HG03139 (cell line): ENCODE measurements around the gene PAPPA.

Experiments used
- ATAC-seq: cut with Tn5 transposase; IDR thresholded peaks from one replicate; pipeline ENCODE4 v1.9.1; 2021; ENCODE audit not compliant: unreplicated experiment

PAPPA gene

GRCh38 chr9:116181853-116182610, 28.4 kb downstream of the PAPPA start:
- no peak for ATAC-seq

GRCh38 chr9:116182876-116183275, 29.3 kb downstream of the PAPPA start:
- no peak for ATAC-seq

DNA sequence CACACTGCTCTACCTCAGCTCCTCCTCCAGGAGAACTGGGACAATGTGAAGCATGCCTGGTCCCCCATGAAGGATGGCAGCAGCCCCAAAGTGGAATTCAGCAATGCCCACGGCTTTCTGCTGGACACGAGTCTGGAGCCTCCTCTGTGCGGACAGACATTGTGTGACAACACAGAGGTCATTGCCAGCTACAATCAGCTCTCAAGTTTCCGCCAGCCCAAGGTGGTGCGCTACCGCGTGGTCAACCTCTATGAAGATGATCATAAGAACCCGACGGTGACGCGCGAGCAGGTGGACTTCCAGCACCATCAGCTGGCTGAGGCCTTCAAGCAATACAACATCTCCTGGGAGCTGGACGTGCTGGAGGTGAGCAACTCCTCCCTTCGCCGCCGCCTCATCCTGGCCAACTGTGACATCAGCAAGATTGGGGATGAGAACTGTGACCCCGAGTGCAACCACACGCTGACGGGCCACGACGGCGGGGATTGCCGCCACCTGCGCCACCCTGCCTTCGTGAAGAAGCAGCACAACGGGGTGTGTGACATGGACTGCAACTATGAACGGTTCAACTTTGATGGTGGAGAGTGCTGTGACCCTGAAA, 34.1 kb downstream of the PAPPA start:
- ATAC-seq: no peak

- no peak for ATAC-seq
Measured at GRCh38 chr9:116189683-116190082, 36.1 kb downstream of the PAPPA start.

DNA sequence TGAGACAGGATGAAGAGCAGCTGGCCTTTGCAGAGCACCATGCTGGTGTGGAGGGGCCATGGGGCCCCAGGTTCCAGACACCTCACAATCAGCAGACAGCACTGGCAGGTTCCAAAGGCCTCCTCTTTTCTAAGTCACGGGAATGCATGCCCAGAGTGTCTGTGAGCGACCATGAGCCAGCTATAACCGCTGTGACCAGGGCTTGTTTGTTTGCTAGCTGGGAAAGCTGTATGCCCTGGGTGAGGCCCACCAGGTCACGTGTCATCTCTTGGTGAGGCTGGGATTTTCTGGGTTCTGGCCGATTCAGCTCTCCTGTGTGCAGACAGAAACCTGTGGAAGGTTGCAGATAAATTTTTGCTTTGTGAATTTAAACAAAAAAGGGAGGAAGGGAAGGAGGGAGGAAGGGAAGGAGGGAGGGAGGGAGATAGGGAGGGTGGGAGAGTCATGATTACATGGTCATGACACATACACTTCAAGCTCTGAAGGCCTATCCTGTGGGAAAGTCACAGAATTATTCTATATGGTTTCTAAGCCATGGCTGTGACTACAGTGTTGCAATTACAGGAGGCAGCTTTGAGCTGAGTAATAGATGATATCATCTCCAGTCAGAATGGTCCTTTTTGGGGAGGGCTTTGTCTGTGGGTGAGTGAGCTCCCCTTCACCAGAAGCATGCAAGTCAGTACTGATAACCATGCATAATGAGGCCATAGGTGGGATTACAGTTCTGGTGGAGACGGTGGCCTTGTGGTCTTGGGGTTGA, 37.2 kb downstream of the PAPPA start:
- ATAC-seq: no peak

- no peak for ATAC-seq
Measured at GRCh38 chr9:116191576-116192415, 38.2 kb downstream of the PAPPA start.

GRCh38 chr9:116193636-116194035, 40.0 kb downstream of the PAPPA start:
- ATAC-seq: no peak

GRCh38 chr9:116196806-116197205, 43.2 kb downstream of the PAPPA start:
- ATAC-seq: no peak

- ATAC-seq: no peak
Measured at GRCh38 chr9:116198344-116198743, 44.8 kb downstream of the PAPPA start.

DNA sequence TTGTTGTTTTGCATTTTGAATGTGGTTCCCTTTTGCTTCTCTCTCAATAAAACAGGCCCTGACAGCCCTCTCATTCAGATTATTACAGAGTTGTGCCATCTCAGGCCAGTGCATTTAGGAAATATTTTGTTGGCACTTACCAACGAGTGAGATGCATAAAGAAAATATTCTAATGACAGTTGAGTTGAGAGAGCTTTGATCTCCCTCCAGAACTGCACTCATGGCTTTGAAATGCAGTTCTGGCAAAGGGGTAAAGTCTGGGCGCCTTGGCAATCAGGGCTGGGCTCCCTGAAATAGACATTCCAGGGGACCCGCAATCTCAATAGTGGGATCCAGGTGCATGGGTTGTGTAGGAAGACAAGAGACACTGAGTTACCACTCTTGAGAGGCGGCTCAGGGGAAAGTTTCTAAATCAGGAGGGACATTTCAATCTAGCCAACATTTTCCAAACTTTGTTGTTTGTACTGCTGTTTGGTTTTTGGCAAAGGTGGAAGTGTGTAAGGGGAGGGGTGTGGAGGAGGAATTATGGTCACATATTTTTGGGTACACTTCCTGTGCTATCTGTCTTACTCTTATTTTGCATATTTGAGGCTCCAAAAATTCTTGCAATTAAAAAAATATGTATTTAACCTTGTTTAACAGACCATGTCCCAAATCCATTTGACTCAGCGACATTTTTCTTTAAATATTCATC, 48.8 kb downstream of the PAPPA start:
- no peak for ATAC-seq

GRCh38 chr9:116204252-116204882, 50.8 kb downstream of the PAPPA start:
- ATAC-seq: no peak

- ATAC-seq: no peak
Measured at GRCh38 chr9:116207371-116208111, 54.0 kb downstream of the PAPPA start.

DNA sequence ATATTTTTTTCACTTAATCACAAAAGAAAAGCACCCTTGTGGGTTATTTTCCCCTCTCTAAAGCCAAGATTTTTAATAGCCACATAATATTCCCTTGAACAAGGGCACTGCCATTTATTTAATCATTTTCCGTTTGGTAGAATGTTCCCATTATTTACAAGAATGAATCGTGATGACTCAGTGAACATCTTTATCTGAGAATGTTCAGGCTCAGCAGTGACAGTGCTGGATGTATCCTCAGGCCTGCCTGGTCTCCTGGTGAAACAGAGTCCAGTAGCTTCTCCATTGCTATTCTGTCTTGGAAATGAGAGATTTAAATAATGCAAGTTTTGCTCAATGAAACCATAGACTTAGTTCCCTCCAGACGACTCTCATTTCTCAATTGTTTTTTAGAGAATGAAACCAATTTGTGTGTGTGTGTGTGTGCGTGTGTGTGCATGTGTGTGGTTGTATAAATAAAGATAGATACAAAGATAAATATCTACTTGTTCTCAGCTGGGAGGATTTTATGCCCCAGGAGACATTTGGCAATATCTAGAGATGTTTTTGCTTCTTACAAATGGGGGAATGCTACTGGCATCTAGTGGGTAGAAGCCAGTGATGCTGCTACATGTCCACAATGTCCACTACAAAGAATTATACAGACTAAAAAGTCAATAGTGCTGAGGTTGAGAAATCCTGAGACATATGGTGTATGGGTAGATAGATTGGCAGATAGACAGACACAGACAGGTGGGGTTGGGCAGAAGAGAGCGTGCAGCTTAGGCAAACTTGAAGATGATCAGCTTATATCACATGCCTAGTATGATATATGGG, 55.0 kb downstream of the PAPPA start:
- no peak for ATAC-seq

- ATAC-seq: no peak
Measured at GRCh38 chr9:116209414-116210116, 56.0 kb downstream of the PAPPA start.

DNA sequence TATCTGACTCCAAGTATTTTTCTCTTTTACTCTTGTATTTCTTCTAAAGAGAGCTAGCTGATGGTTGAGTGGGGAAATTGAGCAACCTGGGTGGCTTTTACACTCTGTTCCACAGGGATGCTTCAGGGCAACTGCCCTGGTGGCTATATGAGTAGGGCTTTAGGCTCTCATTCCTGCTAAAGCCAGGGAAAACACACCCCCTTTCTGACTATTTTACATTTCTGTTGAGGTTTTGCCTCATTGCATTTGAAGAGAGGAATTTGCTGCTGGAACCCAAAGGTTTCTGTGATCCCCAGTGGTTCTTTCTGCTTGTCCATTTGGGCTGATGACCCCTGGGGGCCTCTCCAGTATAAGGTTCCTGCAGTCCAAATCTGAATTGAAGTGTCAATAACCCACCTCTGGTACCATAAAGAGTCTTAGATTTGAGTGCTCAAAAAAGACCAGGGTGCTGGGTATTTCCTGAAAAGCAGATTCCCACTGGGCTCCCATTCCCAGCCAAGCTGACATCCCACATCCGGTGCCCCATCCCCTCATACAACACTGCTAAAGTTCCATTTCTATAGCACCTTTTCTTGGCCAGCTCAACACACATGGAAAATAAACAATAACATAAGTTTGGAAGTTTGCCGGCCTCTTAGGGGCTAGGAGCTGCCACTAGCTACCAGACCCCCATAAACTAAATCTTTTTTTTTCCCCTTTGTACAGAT, 59.5 kb downstream of the PAPPA start:
- ATAC-seq: no peak

DNA sequence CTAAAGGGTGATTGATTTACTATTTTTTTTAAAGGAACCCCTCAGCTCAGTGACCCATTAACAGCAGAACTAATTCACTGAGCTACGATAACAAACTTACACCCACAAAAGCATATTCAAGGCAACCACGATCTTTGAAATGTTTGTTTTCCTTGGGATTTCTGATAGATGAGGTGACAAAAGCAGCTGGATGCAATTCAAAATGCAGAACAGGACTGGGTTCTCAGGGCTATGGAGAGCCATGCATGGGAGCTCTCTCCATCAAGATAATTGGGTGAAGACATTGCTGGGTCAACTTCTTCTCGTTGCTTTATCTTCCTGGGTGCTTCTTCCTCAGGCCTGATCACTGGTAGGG, 60.1 kb downstream of the PAPPA start:
- ATAC-seq: no peak

DNA sequence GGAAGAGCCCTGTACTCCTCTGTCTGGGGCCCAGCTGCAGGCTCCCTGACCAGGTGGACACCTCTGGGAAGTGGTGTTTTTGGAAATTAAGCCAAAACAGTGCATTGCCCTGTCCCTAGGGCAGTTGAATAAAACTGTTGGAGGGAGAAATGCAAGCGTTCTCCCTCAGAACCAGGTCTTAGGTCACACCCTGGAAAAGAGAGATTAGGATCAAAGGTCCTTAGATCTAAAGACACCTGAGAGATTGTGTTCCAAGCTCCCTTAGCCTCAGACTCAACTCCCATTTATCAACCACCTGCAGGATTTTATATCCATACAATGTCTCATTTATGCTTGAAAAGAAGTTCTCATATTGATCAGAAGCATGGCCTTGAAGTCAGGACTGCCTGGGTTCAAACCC, 64.8 kb downstream of the PAPPA start:
- ATAC-seq: no peak
